ENCODE data around the gene IL24. TPM values are rescaled to one million over a fixed set of nuclear protein-coding genes. Genes with fewer than 3 reads are reported as not detected.
A peak's percentile ranks its signal among the peaks of the same experiment; 100 is the strongest.

IL24 gene
- total and polyA plus RNA-seq, 2 experiments from 2014 or later, result not detected

- no peaks in the 10 kb centered on the region for H3K36me3 ChIP-seq
- H3K9me3 ChIP-seq (ENCODE audit: low read depth), result peaks cover 4% of the 10 kb centered on the region
- TF ChIP-seq, protein P1, sequence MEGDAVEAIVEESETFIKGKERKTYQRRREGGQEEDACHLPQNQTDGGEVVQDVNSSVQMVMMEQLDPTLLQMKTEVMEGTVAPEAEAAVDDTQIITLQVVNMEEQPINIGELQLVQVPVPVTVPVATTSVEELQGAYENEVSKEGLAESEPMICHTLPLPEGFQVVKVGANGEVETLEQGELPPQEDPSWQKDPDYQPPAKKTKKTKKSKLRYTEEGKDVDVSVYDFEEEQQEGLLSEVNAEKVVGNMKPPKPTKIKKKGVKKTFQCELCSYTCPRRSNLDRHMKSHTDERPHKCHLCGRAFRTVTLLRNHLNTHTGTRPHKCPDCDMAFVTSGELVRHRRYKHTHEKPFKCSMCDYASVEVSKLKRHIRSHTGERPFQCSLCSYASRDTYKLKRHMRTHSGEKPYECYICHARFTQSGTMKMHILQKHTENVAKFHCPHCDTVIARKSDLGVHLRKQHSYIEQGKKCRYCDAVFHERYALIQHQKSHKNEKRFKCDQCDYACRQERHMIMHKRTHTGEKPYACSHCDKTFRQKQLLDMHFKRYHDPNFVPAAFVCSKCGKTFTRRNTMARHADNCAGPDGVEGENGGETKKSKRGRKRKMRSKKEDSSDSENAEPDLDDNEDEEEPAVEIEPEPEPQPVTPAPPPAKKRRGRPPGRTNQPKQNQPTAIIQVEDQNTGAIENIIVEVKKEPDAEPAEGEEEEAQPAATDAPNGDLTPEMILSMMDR (IDR thresholded peaks at IDR 0.05; ENCODE audit: low read depth, low read length), result no peak
- no peak for DNase-seq (ENCODE audit: low read depth in 1 of 2, low spot score in 1 of 2)
- no peak overlapping the region for H3K27ac ChIP-seq
- no peak overlapping the region for H3K4me3 ChIP-seq
- no peaks in the 10 kb centered on the region for H3K4me1 ChIP-seq (ENCODE audit: low read depth)
- H3K27me3 ChIP-seq, result no peaks in the 10 kb centered on the region
Observed at GRCh38 chr1:206880314-206880713, 16.9 kb upstream of the IL24 start.

- no peak overlapping the region for H3K27ac ChIP-seq
- no peak overlapping the region for H3K4me3 ChIP-seq
- no peaks in the 10 kb centered on the region for H3K36me3 ChIP-seq
- no peak for DNase-seq (ENCODE audit: low read depth in 1 of 2, low spot score in 1 of 2)
- TF ChIP-seq, protein P1 (IDR thresholded peaks at IDR 0.05; ENCODE audit: low read depth, low read length), result no peak
- no peaks in the 10 kb centered on the region for H3K4me1 ChIP-seq (ENCODE audit: low read depth)
- peaks cover 4% of the 10 kb centered on the region for H3K9me3 ChIP-seq (ENCODE audit: low read depth)
- H3K27me3 ChIP-seq, result no peaks in the 10 kb centered on the region
Observed at GRCh38 chr1:206882555-206882954, 14.7 kb upstream of the IL24 start.

DNA sequence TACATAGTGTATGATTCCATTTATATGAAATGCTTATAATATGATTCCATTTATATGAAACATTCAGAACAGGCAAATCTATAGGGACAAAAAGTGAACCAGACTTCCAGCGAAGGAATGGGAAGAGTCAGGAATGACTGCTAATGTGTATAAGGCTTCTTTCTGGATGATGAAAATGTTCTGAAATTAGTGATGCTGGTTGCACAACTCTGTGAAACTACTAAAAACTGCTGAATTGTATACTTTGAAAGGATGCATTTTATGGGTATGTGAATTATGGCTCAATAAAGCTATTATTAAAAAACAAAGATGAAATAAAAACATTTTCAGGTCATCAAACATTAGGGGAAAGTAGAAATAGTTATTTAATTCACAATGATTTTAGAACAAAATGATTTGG, 14.1 kb upstream of the IL24 start:
- no peak overlapping the region for H3K4me3 ChIP-seq
- H3K4me1 ChIP-seq (ENCODE audit: low read depth), result no peaks in the 10 kb centered on the region
- no peaks in the 10 kb centered on the region for H3K27me3 ChIP-seq
- TF ChIP-seq, protein P1 (IDR thresholded peaks at IDR 0.05; ENCODE audit: low read depth, low read length), result no peak
- peak in 1 of 2 donors; percentile 33 for DNase-seq (ENCODE audit: low read depth in 1 of 2, low spot score in 1 of 2)
- no peaks in the 10 kb centered on the region for H3K36me3 ChIP-seq
- H3K9me3 ChIP-seq (ENCODE audit: low read depth), result peaks cover 4% of the 10 kb centered on the region
- no peak overlapping the region for H3K27ac ChIP-seq

DNA sequence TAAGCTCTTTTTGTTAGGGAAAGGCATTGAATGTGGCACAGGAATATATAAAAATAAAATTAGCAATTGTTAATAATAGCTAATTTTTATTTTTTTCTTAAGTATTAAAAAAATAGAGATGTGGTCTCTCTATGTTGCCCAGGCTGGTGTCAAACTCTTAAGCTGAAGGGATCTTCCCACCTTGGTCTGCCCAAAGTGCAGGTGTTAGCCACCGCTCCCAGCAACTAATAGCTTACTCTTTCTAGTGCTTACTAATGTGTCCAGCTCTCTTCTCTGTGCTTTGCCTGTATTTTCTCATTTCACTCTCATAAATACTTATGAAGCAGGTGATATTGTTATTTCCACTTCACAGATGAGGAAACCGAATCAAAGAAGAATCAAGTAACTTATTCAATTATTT, 13.4 kb upstream of the IL24 start:
- Histone ChIP-seq H3K4me1 (ENCODE audit: low read depth) (no peaks in the 10 kb centered on the region), H3K36me3 (no peaks in the 10 kb centered on the region), H3K4me3 (no peak overlapping the region), H3K9me3 (ENCODE audit: low read depth) (no peaks in the 10 kb centered on the region), H3K27ac (no peak overlapping the region), H3K27me3 (no peaks in the 10 kb centered on the region)
- DNase-seq (ENCODE audit: low read depth in 1 of 2, low spot score in 1 of 2), result no peak
- TF ChIP-seq, protein P1 (IDR thresholded peaks at IDR 0.05; ENCODE audit: low read depth, low read length), result no peak

GRCh38 chr1:206885341-206886060, 11.7 kb upstream of the IL24 start:
- TF ChIP-seq, protein P1 (IDR thresholded peaks at IDR 0.05; ENCODE audit: low read depth, low read length), result no peak
- Histone ChIP-seq H3K4me3 (no peak overlapping the region), H3K36me3 (no peaks in the 10 kb centered on the region), H3K4me1 (ENCODE audit: low read depth) (no peaks in the 10 kb centered on the region), H3K27ac (no peak overlapping the region), H3K27me3 (no peaks in the 10 kb centered on the region), H3K9me3 (ENCODE audit: low read depth) (no peaks in the 10 kb centered on the region)
- peak in 1 of 2 donors; percentile 58 for DNase-seq (ENCODE audit: low read depth in 1 of 2, low spot score in 1 of 2)
